Measurements from ENCODE around the gene ACACB.

ACACB gene

GRCh38 chr12:109288571-109288970, 172.2 kb downstream of the ACACB start:
- no peak for TF ChIP-seq CTCF (IDR thresholded peaks at IDR 0.05; ENCODE audit: insufficient read depth, low read depth, low read length, missing control alignments)
- no peak overlapping the region for H3K4me3 ChIP-seq (ENCODE audit: low read depth, low read length)
- DNase-seq (ENCODE audit: low read depth): peak; percentile 5

- DNase-seq (ENCODE audit: low read depth): no peak
- no peak overlapping the region for H3K4me3 ChIP-seq (ENCODE audit: low read depth, low read length)
- no peak for TF ChIP-seq CTCF (IDR thresholded peaks at IDR 0.05; ENCODE audit: insufficient read depth, low read depth, low read length, missing control alignments)
Observed at GRCh38 chr12:109289004-109289403, 172.6 kb downstream of the ACACB start.

GRCh38 chr12:109289551-109289950, 173.2 kb downstream of the ACACB start:
- no peak overlapping the region for H3K4me3 ChIP-seq (ENCODE audit: low read depth, low read length)
- TF ChIP-seq CTCF (IDR thresholded peaks at IDR 0.05; ENCODE audit: insufficient read depth, low read depth, low read length, missing control alignments): no peak
- DNase-seq (ENCODE audit: low read depth): no peak

- H3K4me3 ChIP-seq (ENCODE audit: low read depth, low read length): no peak overlapping the region
- TF ChIP-seq CTCF (IDR thresholded peaks at IDR 0.05; ENCODE audit: insufficient read depth, low read depth, low read length, missing control alignments): no peak
- no peak for DNase-seq (ENCODE audit: low read depth)
Observed at GRCh38 chr12:109290061-109290460, 173.7 kb downstream of the ACACB start.

GRCh38 chr12:109291117-109291516, 174.7 kb downstream of the ACACB start:
- TF ChIP-seq CTCF (IDR thresholded peaks at IDR 0.05; ENCODE audit: insufficient read depth, low read depth, low read length, missing control alignments): no peak
- DNase-seq (ENCODE audit: low read depth): no peak
- H3K4me3 ChIP-seq (ENCODE audit: low read depth, low read length): no peak overlapping the region

GRCh38 chr12:109291521-109292341, 175.3 kb downstream of the ACACB start:
- TF ChIP-seq CTCF (IDR thresholded peaks at IDR 0.05; ENCODE audit: insufficient read depth, low read depth, low read length, missing control alignments): no peak
- no peak overlapping the region for H3K4me3 ChIP-seq (ENCODE audit: low read depth, low read length)
- DNase-seq (ENCODE audit: low read depth): no peak

GRCh38 chr12:109292342-109292711, 175.9 kb downstream of the ACACB start:
- no peak for TF ChIP-seq CTCF (IDR thresholded peaks at IDR 0.05; ENCODE audit: insufficient read depth, low read depth, low read length, missing control alignments)
- no peak overlapping the region for H3K4me3 ChIP-seq (ENCODE audit: low read depth, low read length)

More at GRCh38 chr12:109292342-109292711, 175.9 kb downstream of the ACACB start:
- no peak for DNase-seq (ENCODE audit: low read depth)
